Measurements from ENCODE around the gene MACROD1. TPM values are rescaled to one million over a fixed set of nuclear protein-coding genes. Genes with fewer than 3 reads are reported as not detected.

The MACROD1 gene
- total RNA-seq, 1 donor from 2014 or later: 139 TPM

- DNase-seq (no peak), ATAC-seq (no peak)
- intact Hi-C loops (cut with micrococcal nuclease): no loop called here
These were observed 65.6 kb downstream of the MACROD1 start for GRCh38 chr11:64100360-64100759.

GRCh38 chr11:64099436-64099835 is 66.5 kb downstream of the MACROD1 start:
- ATAC-seq (no peak), DNase-seq (no peak)
- intact Hi-C loops (cut with micrococcal nuclease): no loop called here

- DNase-seq (no peak), ATAC-seq (no peak)
- intact Hi-C loops (cut with micrococcal nuclease): no loop called here
These were observed 67.5 kb downstream of the MACROD1 start for GRCh38 chr11:64098318-64098831.

- ATAC-seq: no peak
- intact Hi-C loops (cut with micrococcal nuclease): no loop called here
- no peak for DNase-seq
These were observed 68.2 kb downstream of the MACROD1 start for GRCh38 chr11:64097468-64098317.

- ATAC-seq (no peak), DNase-seq (no peak)
- intact Hi-C loops (cut with micrococcal nuclease): no loop called here
These were observed 69.1 kb downstream of the MACROD1 start for GRCh38 chr11:64096835-64097234.

GRCh38 chr11:64095949-64096348 is 70.0 kb downstream of the MACROD1 start:
- ATAC-seq: no peak
- intact Hi-C loops (cut with micrococcal nuclease): no loop called here

GRCh38 chr11:64095273-64095817 is 70.6 kb downstream of the MACROD1 start:
- DNase-seq (no peak), ATAC-seq (no peak)
- intact Hi-C loops (cut with micrococcal nuclease): no loop called here

More at GRCh38 chr11:64095949-64096348, 70.0 kb downstream of the MACROD1 start:
- no peak for DNase-seq

GRCh38 chr11:64094463-64095260 is 71.3 kb downstream of the MACROD1 start:
- no peak for DNase-seq
- intact Hi-C loops (cut with micrococcal nuclease): no loop called here
- ATAC-seq: no peak

- ATAC-seq (peak; percentile 28), DNase-seq (no peak)
These were observed 72.5 kb downstream of the MACROD1 start for GRCh38 chr11:64093233-64094039.

GRCh38 chr11:64092761-64093136 is 73.2 kb downstream of the MACROD1 start:
- ATAC-seq (no peak), DNase-seq (no peak)
- intact Hi-C loops (cut with micrococcal nuclease): no loop called here

More at GRCh38 chr11:64093233-64094039, 72.5 kb downstream of the MACROD1 start:
- intact Hi-C loops (cut with micrococcal nuclease): no loop called here

- DNase-seq (no peak), ATAC-seq (no peak)
These were observed 73.7 kb downstream of the MACROD1 start for GRCh38 chr11:64092111-64092760.

GRCh38 chr11:64090806-64091516 is 75.0 kb downstream of the MACROD1 start:
- ATAC-seq (no peak), DNase-seq (no peak)
- intact Hi-C loops (cut with micrococcal nuclease): no loop called here

More at GRCh38 chr11:64092111-64092760, 73.7 kb downstream of the MACROD1 start:
- intact Hi-C loops (cut with micrococcal nuclease): no loop called here

GRCh38 chr11:64089915-64090805 is 75.8 kb downstream of the MACROD1 start:
- DNase-seq (no peak), ATAC-seq (no peak)
- intact Hi-C loops (cut with micrococcal nuclease): no loop called here

GRCh38 chr11:64089493-64089892 is 76.4 kb downstream of the MACROD1 start:
- peak; percentile 52 for DNase-seq

GRCh38 chr11:64089027-64089360 is 76.9 kb downstream of the MACROD1 start:
- ATAC-seq (no peak), DNase-seq (no peak)
- intact Hi-C loops (cut with micrococcal nuclease): no loop called here

More at GRCh38 chr11:64089493-64089892, 76.4 kb downstream of the MACROD1 start:
- peak; percentile 31 for ATAC-seq
- intact Hi-C loops (cut with micrococcal nuclease): no loop called here

GRCh38 chr11:64088162-64089026 is 77.5 kb downstream of the MACROD1 start:
- intact Hi-C loops (cut with micrococcal nuclease): no loop called here
- DNase-seq: no peak
- ATAC-seq: no peak

Data from left ventricle myocardium superior (tissue), 1 donor.